HL-60 (cell line): ENCODE results near the gene LGALS4.

Experiments
- DNase-seq, 2 experiments: peaks; one replicate each; pipeline ENCODE4 v3.0.0-alpha.2; 2010 to 2020; ENCODE audit warnings: low read depth in 1 of 2, low spot score in 1 of 2
- H3K27ac ChIP-seq: fragments of 250-450 bp; sonication (Bioruptor Pico); replicated peaks from 2 replicates; pipeline ENCODE4 v1.5.1; 2020; ENCODE audit warnings: mild to moderate bottlenecking, moderate library complexity
- H3K27me3 ChIP-seq: fragments of 250-450 bp; sonication (Bioruptor Pico); 2 replicates; pipeline ENCODE4 v1.5.1; 2021; ENCODE audit warnings: mild to moderate bottlenecking, moderate library complexity; ENCODE audit not compliant: insufficient read depth, poor library complexity, severe bottlenecking
- H3K4me3 ChIP-seq: replicated peaks from 2 replicates; pipeline ENCODE4 v1.5.1; 2011; ENCODE audit warnings: mild to moderate bottlenecking, control low read depth, low read length; ENCODE audit not compliant: insufficient read depth
- CTCF ChIP-seq: IDR thresholded peaks from one replicate; pipeline ENCODE4 v1.5.1; 2011; ENCODE audit warnings: low read length, control low read depth, inconsistent platforms; ENCODE audit not compliant: insufficient read depth
- GABPA ChIP-seq: IDR thresholded peaks from 2 replicates; pipeline ENCODE4 v1.6.1; 2012; ENCODE audit warnings: low read depth
- POLR2AphosphoS5 ChIP-seq: IDR thresholded peaks from 2 replicates; pipeline ENCODE4 v1.6.1; 2012; ENCODE audit warnings: low read depth
- REST ChIP-seq: IDR thresholded peaks from 2 replicates; pipeline ENCODE4 v1.6.1; 2012; ENCODE audit warnings: low read depth; ENCODE audit not compliant: insufficient replicate concordance
- SPI1 ChIP-seq: IDR thresholded peaks from 2 replicates; pipeline ENCODE4 v1.6.1; 2012; ENCODE audit warnings: low read depth, mild to moderate bottlenecking, borderline replicate concordance

Gene LGALS4

GRCh38 chr19:38841787-38842438 is 29.2 kb upstream of the LGALS4 start:
- H3K4me3 ChIP-seq, result no peak overlapping the region
- TF ChIP-seq POLR2AphosphoS5 (no peak), GABPA (no peak), REST (no peak), CTCF (no peak)
- no peak for DNase-seq
- no peak overlapping the region for H3K27ac ChIP-seq
- no peaks in the 10 kb centered on the region for H3K27me3 ChIP-seq

GRCh38 chr19:38841180-38841766 is 28.5 kb upstream of the LGALS4 start:
- DNase-seq, result no peak
- TF ChIP-seq CTCF (no peak), REST (no peak), GABPA (no peak), SPI1 (no peak), POLR2AphosphoS5 (no peak; the same call in 1 of the 2 replicates)
- Histone ChIP-seq H3K4me3 (no peak overlapping the region), H3K27me3 (no peaks in the 10 kb centered on the region), H3K27ac (no peak overlapping the region)

- TF ChIP-seq REST (no peak), CTCF (no peak), POLR2AphosphoS5 (no peak), GABPA (no peak), SPI1 (no peak)
- H3K4me3 ChIP-seq, result no peak overlapping the region
- DNase-seq, result no peak
- H3K27ac ChIP-seq, result no peak overlapping the region
- no peaks in the 10 kb centered on the region for H3K27me3 ChIP-seq
Observed at GRCh38 chr19:38840583-38840968, 27.8 kb upstream of the LGALS4 start.
